ENCODE measurements around the gene SLC1A7.

SLC1A7 gene

GRCh38 chr1:53156783-53157182, 14.3 kb upstream of the SLC1A7 start:
- no peak for TF ChIP-seq EZH2phosphoT487 (IDR thresholded peaks at IDR 0.05; ENCODE audit: borderline replicate concordance, low read length)
- no peak for TF ChIP-seq CTCF (IDR thresholded peaks at IDR 0.05; ENCODE audit: low read depth, low read length, poor library complexity, severe bottlenecking)
- H3K27ac ChIP-seq (ENCODE audit: low read depth, low read length) = no peak overlapping the region
- H4K20me1 ChIP-seq (ENCODE audit: control insufficient read depth, insufficient read depth, low read depth, low read length) = no peaks in the 10 kb centered on the region
- H3F3A ChIP-seq (ENCODE audit: control insufficient read depth, insufficient read depth) = no peaks in the 10 kb centered on the region
- no peaks in the 10 kb centered on the region for H3K9me2 ChIP-seq (replicated peaks; ENCODE audit: control insufficient read depth, low read length)
- no peak overlapping the region for H3K4me2 ChIP-seq (ENCODE audit: low read length)
- H3K27me3 ChIP-seq (ENCODE audit: control insufficient read depth, low read length) = no peaks in the 10 kb centered on the region
- H3K4me3 ChIP-seq (ENCODE audit: low read length) = no peak overlapping the region
- no peaks in the 10 kb centered on the region for H3K36me3 ChIP-seq (ENCODE audit: control insufficient read depth, low read length)
- H3K9me3 ChIP-seq (ENCODE audit: control insufficient read depth, insufficient read depth, low read length) = no peaks in the 10 kb centered on the region
- no peaks in the 10 kb centered on the region for H3K4me1 ChIP-seq (ENCODE audit: control insufficient read depth, low read length)
- no peaks in the 10 kb centered on the region for H3K79me2 ChIP-seq (ENCODE audit: control insufficient read depth, low read length)

DNA sequence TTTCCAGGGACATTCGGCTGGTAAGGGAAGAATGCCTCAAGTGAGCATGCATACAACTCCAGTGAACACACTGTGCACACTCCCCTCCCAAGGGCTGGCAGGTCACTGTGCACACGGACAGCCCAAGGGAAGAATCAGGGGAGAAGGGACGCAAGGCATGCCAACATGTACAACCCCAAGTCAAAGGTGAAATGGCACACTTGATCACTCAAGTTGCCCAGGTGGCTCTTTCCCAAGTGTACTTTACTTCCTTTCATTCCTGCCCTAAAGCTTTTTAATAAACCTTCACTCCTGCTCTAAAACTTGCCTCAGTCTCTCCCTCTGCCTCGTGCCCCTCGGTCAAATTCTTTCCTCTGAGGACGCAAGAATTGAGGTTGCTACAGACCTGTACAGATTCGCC, 13.5 kb upstream of the SLC1A7 start:
- no peaks in the 10 kb centered on the region for H3K36me3 ChIP-seq (ENCODE audit: control insufficient read depth, low read length)
- H3F3A ChIP-seq (ENCODE audit: control insufficient read depth, insufficient read depth) = no peaks in the 10 kb centered on the region
- H3K27me3 ChIP-seq (ENCODE audit: control insufficient read depth, low read length) = no peaks in the 10 kb centered on the region
- no peaks in the 10 kb centered on the region for H3K79me2 ChIP-seq (ENCODE audit: control insufficient read depth, low read length)
- TF ChIP-seq EZH2phosphoT487 (IDR thresholded peaks at IDR 0.05; ENCODE audit: borderline replicate concordance, low read length) (no peak), CTCF (IDR thresholded peaks at IDR 0.05; ENCODE audit: low read depth, low read length, poor library complexity, severe bottlenecking) (no peak)
- H3K4me1 ChIP-seq (ENCODE audit: control insufficient read depth, low read length) = no peaks in the 10 kb centered on the region
- no peak overlapping the region for H3K4me3 ChIP-seq (ENCODE audit: low read length)
- no peaks in the 10 kb centered on the region for H3K9me2 ChIP-seq (replicated peaks; ENCODE audit: control insufficient read depth, low read length)
- no peak overlapping the region for H3K4me2 ChIP-seq (ENCODE audit: low read length)
- no peaks in the 10 kb centered on the region for H3K9me3 ChIP-seq (ENCODE audit: control insufficient read depth, insufficient read depth, low read length)
- no peak overlapping the region for H3K27ac ChIP-seq (ENCODE audit: low read depth, low read length)
- H4K20me1 ChIP-seq (ENCODE audit: control insufficient read depth, insufficient read depth, low read depth, low read length) = no peaks in the 10 kb centered on the region

DNA sequence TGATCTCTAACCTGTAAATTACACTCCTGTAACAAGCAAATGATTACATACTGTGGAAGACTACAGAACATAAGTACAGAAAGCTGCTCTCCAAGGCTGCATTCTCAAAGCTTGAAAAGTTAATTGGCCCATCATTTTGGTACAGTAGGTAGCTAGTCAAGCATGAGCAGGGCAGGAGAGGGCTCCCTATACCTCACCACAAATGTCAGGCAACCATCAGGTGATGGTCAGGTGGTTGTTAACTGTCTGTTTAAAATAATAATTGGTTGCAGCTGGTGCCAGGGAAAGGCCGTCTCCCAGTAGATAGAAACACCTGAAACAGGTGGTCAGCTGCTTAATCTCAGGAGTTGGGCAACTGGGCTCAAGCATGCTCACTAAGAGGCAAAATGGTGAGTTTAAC, 13.1 kb upstream of the SLC1A7 start:
- Histone ChIP-seq H3K9me2 (replicated peaks; ENCODE audit: control insufficient read depth, low read length) (no peaks in the 10 kb centered on the region), H3K9me3 (ENCODE audit: control insufficient read depth, insufficient read depth, low read length) (no peaks in the 10 kb centered on the region), H3K79me2 (ENCODE audit: control insufficient read depth, low read length) (no peaks in the 10 kb centered on the region), H3K4me3 (ENCODE audit: low read length) (no peak overlapping the region), H4K20me1 (ENCODE audit: control insufficient read depth, insufficient read depth, low read depth, low read length) (no peaks in the 10 kb centered on the region), H3K27me3 (ENCODE audit: control insufficient read depth, low read length) (no peaks in the 10 kb centered on the region), H3K4me1 (ENCODE audit: control insufficient read depth, low read length) (no peaks in the 10 kb centered on the region), H3F3A (ENCODE audit: control insufficient read depth, insufficient read depth) (no peaks in the 10 kb centered on the region), H3K36me3 (ENCODE audit: control insufficient read depth, low read length) (no peaks in the 10 kb centered on the region), H3K27ac (ENCODE audit: low read depth, low read length) (no peak overlapping the region), H3K4me2 (ENCODE audit: low read length) (no peak overlapping the region)
- no peak for TF ChIP-seq CTCF (IDR thresholded peaks at IDR 0.05; ENCODE audit: low read depth, low read length, poor library complexity, severe bottlenecking)
- TF ChIP-seq EZH2phosphoT487 (IDR thresholded peaks at IDR 0.05; ENCODE audit: borderline replicate concordance, low read length) = no peak
